ENCODE data around the gene JUNB. TPM values are rescaled to one million over a fixed set of nuclear protein-coding genes. Genes with fewer than 3 reads are reported as not detected.

JUNB gene
- total RNA-seq, 1 donor from 2014 or later: 23.9 TPM

DNA sequence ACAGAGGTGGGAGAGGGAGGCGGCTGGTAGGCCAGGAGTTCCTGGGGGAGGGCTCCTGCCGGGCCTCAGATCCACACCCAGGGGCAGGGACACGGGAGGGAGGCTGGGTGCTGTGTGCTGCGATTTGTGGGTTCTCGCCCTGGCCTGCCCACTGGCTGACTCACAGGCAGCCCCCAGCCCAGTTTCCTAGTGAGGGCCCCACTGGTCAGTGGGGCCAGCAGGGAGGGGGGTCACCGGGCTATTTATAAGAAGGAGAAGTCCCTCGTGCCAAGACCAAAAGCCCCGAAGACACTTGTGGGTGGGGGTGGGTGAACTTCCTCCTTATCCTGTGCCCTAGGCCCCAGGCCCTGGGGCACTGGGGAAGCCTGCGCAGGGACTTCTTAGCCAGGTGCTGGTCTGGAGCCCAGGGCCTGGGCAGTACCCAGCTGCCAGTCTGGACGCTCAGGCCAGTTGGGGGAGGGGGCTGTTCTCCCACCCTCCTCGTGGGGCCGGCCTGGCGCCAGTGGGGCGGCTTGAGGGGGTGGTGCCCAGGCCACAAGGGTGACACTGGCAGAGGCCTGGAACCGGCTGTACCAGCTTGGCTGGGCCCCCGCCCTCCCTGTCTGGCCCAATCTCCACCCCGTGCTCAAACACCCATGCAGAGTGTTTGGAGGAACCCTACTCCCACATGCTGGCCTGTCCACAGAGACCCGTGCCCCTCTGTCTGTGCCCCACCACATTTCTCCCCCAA lies 5.0 kb upstream of the JUNB start:
- intact Hi-C loops (cut with DNase I): no loop called here
- ATAC-seq (ENCODE audit: poor library complexity): peak; percentile 0
- peak; percentile 83 for DNase-seq

DNA sequence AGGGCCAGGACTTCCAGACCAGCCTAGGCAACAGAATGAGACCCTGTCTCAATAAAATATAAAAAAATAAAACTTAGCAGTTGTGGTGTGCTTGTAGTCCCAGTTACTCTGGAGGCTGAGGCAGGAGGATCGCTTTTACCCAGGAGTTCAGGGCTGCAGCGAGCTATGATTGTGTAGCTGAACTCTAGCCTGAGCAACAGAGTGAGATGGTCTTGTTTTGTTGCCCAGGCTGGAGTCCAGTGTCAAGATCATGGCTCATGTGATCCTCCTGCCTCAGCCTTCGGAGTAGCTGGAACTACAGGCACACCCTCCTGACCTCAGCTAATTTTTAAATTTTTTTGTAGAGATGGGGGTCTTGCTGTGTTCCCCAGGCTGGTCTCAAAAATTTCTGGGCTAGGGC lies 4.3 kb upstream of the JUNB start:
- DNase-seq (no peak), ATAC-seq (ENCODE audit: poor library complexity) (no peak)
- intact Hi-C loops (cut with DNase I): no loop called here

DNA sequence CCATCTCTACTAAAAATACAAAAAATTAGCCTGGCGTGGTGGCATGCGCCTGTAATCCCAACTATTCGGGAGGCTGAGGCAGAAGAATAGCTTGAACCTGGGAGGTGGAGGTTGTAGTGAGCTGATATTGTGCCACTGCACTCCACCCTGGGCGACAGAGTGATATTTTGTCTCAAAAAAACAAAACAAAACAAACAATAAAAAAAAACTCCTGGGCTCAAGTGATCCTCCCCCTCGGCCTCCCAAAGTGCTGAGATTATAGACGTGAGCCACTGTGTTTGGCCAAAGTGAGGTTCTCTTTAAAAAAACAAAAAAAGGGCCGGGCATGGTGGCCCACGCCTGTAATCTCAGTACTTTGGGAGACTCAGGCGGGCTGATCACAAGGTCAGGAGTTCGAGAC lies 3.8 kb upstream of the JUNB start:
- ATAC-seq (ENCODE audit: poor library complexity) (no peak), DNase-seq (no peak)
- intact Hi-C loops (cut with DNase I): no loop called here

DNA sequence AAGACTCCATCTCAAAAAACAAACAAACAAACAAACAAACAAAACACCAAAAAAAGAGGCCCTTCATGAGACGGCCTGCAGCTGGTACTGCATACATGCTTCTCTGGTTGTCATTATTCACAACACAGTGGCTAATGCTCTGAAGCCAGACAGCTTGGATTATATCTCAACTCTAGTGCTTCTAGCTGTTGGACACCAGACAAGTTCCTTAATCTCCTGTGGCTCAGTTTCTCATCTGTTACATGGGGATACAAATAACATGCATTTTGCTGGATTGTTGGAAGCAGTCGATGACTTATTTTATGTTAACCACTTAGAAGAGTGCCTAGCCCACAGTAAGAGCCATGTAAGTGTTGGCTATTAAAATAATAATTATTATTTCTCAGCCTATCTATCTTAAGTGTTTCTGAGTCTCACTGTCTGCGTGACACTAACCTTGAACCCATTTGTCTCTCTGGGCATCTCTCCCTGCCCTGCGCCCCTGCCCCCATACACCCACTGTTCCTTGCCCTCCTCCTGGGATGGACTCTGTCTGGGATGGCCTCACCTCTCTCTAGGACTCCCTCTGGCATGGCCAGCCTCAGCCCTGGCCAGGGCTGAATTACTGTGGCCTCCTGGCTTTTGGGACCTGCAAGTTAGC lies 3.1 kb upstream of the JUNB start:
- DNase-seq (no peak), ATAC-seq (ENCODE audit: poor library complexity) (no peak)
- intact Hi-C loops (cut with DNase I): no loop called here

DNA sequence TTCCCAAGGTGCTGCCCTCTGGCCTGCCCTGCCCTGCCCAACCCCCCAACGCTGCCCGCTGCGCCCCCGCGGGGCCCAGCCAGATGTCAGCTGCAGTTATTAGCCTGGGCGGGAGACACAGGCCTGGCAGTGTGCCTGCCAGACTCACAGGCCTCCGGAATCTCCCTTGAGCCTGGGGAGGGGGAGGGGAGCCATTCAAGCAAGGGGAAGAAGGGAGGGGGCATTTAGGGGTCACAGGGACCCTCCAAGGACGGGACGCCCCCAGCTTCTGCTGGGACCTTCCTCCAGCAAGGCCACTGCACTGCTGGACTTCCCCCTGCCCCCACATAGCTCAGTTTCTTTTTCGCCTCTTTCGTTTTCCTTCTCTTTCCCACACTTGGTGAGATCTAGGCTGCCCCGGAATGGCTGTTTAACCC lies 2.6 kb upstream of the JUNB start:
- ATAC-seq (ENCODE audit: poor library complexity): no peak
- intact Hi-C loops (cut with DNase I): no loop called here
- DNase-seq: peak; percentile 92

DNA sequence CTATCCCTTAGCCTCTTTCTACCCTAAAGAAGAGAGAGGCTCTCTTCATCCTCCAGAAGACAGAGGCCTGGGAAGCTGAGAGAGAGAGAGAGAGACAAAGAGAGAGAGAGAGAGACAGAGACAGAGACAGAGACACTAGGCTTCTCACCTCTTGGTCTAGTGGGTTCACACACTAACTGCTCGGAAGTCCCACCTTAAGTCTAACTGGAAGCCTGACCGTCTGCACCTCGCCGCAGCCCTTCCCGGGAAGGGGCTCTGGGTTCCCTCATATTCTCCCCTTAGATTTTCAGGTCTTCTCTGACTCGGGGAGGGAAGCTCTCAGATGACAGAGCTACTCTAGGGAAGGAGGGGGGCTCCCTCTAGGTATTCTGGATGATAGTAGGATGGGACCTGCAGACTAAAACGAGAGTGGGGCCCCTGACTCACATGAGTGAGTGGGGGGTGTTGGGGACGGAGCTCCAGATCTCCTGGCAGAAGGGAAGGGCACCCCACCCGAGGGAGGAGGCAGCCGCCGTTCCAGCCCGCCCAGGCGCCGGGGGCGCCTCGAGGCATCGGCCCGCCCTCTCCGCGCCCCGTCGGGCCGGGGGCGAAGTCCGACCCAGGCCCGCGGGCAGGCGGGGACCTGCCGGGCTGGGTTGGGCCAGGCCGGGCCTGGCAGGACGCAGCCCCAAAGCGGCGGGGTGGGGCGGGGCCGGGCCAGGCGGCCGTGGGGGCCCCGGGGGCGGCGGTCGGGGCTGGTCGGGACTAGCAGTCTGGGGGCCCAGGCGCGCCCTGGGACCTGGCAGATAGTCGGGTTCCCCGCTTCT lies 2.0 kb upstream of the JUNB start:
- no peak for ATAC-seq (ENCODE audit: poor library complexity)
- DNase-seq: no peak
- intact Hi-C loops (cut with DNase I): no loop called here

DNA sequence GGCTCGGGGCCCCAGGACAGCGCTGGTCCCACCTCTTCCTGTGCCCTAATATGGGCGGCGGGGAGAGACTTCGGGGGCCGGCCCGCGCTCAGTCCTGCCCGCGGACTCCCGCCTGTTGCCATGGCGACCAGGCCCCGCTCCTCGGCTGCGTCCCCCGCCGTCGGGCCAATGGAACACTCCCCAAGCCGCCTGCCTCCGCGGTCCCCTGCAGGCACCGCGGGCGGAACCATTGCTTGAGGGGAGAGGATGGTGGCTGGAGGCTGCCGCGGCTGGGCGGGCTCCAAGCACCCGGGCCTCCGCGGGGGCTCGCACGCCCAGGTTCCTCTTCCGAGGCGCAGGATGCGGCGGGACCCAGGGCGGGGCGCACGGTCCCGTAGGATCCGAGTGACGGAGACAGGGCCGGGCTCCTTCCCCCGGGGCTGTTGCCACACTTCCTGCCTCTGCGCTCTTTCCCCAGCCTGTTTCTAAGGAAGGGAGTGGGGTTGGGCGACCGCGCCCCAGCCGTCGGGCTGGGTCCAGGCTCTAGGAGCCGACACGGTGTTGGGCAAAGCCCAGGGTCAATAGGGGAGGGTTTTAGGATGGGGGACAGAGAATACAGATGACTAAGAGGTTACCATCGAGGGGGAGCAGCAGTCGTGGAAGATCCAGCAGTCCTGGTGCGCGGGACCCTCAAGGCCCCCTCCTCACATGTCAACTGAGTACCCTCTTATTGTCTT lies 1.2 kb upstream of the JUNB start:
- DNase-seq: peak; percentile 98
- intact Hi-C loops (cut with DNase I): no loop called here
- peak; percentile 48 for ATAC-seq (ENCODE audit: poor library complexity)

DNA sequence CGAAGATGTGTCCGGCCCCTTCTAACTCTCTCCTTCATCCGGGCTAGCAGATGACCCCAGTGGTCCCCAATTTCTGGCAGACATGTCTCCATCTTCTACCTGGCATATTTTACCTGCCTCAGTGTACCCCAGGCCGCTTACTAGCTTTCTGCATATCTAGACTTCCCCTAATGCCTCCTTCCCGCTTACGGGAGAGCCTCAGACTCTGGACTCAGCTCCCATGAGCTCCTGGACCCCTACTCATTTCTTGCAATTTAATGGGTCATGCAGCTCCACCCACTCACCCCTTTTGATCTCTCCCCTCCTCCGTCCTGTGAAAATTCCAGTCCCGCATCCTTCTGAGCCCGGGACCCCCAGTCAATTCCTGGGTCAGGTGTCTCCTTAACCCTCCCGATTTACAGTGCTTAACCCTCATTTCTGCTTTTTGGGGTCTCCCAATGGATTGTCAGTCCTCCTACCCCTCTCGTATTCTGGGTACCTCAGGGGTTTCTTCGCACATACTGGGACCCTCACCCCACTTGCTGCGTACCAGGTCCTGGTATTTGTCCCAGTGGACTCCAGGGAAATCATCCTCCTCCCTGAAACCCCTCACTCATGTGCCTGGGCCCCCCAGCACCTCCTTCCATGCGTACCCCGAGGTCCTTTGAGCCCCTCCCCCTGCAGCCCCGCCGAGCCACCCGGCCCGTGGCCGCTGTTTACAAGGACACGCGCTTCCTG lies 500 bp upstream of the JUNB start:
- intact Hi-C loops (cut with DNase I): no loop called here

DNA sequence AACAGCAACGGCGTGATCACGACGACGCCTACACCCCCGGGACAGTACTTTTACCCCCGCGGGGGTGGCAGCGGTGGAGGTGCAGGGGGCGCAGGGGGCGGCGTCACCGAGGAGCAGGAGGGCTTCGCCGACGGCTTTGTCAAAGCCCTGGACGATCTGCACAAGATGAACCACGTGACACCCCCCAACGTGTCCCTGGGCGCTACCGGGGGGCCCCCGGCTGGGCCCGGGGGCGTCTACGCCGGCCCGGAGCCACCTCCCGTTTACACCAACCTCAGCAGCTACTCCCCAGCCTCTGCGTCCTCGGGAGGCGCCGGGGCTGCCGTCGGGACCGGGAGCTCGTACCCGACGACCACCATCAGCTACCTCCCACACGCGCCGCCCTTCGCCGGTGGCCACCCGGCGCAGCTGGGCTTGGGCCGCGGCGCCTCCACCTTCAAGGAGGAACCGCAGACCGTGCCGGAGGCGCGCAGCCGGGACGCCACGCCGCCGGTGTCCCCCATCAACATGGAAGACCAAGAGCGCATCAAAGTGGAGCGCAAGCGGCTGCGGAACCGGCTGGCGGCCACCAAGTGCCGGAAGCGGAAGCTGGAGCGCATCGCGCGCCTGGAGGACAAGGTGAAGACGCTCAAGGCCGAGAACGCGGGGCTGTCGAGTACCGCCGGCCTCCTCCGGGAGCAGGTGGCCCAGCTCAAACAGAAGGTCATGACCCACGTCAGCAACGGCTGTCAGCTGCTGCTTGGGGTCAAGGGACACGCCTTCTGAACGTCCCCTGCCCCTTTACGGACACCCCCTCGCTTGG lies 966 bp downstream of the JUNB start:
- ATAC-seq (ENCODE audit: poor library complexity) (no peak), DNase-seq (peak; percentile 85)
- intact Hi-C loops (cut with DNase I): no loop called here

More for the DNA sequence above, 500 bp upstream of the JUNB start:
- ATAC-seq (ENCODE audit: poor library complexity) (no peak), DNase-seq (no peak)

DNA sequence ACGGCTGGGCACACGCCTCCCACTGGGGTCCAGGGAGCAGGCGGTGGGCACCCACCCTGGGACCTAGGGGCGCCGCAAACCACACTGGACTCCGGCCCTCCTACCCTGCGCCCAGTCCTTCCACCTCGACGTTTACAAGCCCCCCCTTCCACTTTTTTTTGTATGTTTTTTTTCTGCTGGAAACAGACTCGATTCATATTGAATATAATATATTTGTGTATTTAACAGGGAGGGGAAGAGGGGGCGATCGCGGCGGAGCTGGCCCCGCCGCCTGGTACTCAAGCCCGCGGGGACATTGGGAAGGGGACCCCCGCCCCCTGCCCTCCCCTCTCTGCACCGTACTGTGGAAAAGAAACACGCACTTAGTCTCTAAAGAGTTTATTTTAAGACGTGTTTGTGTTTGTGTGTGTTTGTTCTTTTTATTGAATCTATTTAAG lies 1.6 kb downstream of the JUNB start:
- DNase-seq (no peak), ATAC-seq (ENCODE audit: poor library complexity) (no peak)
- intact Hi-C loops (cut with DNase I): no loop called here

DNA sequence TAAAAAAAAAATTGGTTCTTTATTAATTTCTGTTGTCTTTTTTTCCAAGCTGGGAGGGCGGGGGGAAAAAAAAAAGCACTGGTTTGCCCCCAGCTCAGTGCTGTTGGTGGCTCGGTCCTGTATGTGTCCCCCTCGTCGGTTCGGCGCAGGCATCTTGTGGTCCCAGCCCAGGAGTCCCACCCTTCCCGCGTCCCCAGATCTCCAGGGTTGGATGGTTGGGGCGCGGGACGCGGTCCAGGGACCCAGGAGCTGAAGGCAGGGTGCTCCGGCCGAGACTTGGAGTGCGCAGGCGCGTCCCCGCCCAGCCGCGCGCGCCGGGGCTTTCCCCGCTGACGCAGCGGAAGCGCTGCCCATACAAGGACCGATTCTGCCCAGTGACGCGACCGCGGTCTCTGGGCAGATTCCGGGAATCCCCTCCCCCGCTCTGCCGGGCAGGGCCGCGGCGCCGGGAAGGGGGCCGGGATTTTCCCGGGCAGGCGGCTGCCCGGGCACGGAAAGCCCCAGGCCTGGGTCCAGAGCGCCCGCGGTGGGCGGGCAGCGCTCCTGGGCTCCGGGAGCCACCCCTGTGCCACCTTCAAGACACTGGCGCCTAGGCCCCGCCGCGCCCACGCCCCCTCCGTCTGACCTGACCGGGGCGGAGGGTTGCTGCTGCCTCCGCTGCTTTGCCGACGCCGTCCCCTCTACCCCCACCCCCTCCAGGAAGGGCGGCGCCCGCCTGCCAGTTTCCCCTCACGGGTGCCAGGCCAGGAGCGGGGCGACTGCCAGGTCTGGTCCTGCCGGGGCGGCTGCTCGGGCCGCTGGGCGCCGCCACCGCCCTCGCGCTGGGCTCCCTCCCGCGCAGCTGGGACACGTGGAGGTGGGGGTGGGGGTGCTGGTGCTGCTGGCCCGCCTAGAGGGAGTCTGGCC lies 2.3 kb downstream of the JUNB start:
- peak; percentile 62 for ATAC-seq (ENCODE audit: poor library complexity)
- intact Hi-C loops (cut with DNase I): no loop called here

DNA sequence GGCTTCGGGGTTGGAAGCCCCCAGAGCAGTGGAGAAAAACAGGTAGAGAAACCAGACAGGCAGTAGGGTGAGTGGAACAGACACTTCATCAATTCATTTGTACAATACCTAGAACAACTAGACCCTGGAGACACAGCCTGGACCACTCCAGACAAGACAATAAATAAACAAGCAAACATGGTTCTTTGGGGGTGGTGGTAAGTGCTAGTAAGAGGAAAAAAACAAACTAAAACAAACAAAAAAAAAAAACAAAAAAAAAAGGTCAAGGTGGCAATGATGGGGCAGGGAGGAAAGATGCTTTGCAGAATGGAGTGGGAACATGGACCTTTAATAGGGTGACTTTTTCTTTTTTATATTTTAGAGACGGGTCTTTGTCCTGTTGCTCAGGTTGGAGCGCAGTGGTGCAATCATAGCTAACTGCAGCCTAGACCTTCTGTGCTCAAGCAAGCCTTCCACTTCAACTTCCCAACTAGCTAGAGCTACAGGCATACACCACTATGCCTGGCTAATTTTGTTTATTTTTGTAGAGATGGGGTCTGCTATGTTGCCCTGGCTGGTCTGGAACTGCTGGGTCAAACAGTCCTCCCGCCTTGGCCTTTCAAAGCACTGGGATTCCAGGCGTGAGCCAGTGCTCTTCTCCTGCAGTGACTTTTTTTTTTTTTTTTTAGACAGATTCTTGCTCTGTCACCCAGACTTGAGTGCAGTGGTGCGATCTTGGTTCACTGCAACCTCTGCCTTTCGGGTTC lies 3.1 kb downstream of the JUNB start:
- intact Hi-C loops (cut with DNase I): no loop called here
- ATAC-seq (ENCODE audit: poor library complexity) (no peak), DNase-seq (no peak)

More for the DNA sequence above, 2.3 kb downstream of the JUNB start:
- peak; percentile 96 for DNase-seq

DNA sequence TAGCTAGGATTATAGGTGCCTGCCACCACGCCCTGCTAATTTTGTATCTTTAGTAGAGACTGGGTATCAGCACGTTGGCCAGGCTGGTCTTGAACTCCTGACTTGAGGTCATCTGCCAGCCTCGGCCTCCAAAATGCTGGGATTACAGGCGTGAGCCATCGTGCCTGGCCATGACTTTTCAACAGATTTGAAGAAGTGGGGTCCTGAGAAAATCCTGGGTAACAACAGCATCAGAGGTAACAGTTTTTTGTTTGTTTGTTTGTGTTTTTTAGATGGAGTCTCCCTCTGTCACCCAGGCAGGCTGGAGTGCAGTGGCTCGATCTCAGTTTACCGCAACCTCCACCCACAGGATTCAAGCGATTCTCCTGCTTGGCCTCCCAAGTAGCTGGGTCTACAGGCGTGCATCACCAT lies 3.7 kb downstream of the JUNB start:
- intact Hi-C loops (cut with DNase I): loop anchor here (1.0 kb wide), 1 partner anchor 18 kb away; no protein-coding TSS in a partner anchor

DNA sequence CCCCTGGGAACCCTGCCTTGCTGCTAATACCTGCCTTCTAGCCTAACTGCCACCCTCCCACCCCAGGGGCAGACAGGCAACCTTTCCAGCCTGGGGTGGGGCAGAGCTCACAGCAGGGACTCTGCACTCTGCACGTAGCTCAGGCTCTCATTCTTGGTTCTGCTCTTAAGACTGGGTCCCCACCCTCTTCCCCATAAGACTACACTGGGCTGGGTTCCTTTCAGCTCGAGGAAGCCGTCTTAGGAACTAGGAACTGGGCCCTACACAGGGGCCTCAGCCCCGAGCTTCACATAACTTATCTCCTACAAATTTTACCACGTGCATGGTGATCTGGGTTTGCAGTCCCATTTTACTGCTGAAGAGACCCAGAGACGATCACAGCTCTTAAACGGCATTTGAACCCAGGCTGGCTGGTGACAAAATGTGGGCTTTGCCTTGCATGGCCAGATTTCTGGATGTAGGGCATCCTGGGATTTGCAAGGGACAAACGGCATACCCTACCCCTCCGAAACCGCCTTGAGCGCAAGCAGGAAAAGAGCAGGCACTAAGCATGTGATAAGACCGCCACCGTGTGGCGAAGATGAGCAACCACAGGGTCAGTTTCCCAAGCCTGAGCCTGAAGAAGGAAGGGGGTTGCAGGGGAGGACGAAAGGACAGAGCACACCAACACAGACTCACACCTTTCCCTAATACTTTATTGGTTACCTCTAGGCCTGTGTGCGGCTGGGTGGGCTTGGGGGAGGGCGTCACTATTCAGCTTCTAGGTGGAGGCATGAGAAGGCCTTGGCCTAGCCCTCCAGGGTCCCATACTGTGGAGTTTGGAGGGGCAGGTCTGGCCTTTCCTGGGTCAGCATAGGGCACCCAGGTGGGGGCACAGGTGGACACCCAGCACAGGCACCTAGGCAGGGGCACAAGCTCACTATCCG lies 5.1 kb downstream of the JUNB start:
- intact Hi-C loops (cut with DNase I): no loop called here
- ATAC-seq (ENCODE audit: poor library complexity) (peak; percentile 26), DNase-seq (peak; percentile 81)

More for the DNA sequence above, 3.7 kb downstream of the JUNB start:
- ATAC-seq (ENCODE audit: poor library complexity) (no peak), DNase-seq (no peak)

DNA sequence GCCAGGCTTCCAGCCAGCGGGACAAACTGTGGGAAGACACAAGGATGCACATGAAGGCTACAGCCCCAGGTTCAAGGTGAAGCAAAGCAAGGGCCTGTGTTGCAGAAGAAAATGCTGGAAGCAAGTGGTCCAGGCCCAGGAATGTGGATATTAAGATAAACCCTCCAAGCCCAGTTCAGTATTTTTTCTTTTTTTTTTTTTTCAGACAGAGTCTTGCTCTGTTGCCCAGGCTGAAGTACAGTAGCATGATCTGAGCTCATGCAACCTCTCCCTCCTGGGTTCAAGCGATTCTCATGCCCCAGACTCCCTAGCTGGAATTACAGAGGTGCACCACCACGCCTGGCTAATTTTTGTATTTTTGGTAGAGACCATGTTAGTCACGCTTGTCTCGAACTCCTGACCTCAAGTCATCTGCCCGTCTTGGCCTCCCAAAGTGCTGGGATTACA lies 5.9 kb downstream of the JUNB start:
- ATAC-seq (ENCODE audit: poor library complexity) (no peak), DNase-seq (no peak)
- intact Hi-C loops (cut with DNase I): no loop called here
